Spleen (tissue), 7 donors: ENCODE data around the gene ATP8A2.

ENCODE experiments used
- CTCF ChIP-seq, 11 experiments: fragments of 200-600 bp in 7 of 11; fragments of 450-650 bp in 4 of 11; sonication (generic) in 4 of 11; IDR thresholded peaks in 8 of 11; conservative IDR thresholded peaks in 3 of 11; 1 replicate in 7 of 11; 2 replicates in 4 of 11; pipeline versions ENCODE4 v1.4.0 to v1.8.0; 2016 to 2021; ENCODE audit warnings: antibody characterized with exemption in 11 of 11, inconsistent platforms in 4 of 11, mild to moderate bottlenecking in 1 of 11
- POLR2A ChIP-seq, 3 donors: fragments of 450-650 bp; IDR thresholded peaks; one replicate each; pipeline ENCODE4 v1.5.1; 2017; ENCODE audit warnings: antibody characterized with exemption in 3 of 3, mild to moderate bottlenecking in 1 of 3
- POLR2AphosphoS5 ChIP-seq, 3 donors: sonication (generic); formaldehyde crosslinking; IDR thresholded peaks; one replicate each; pipeline ENCODE4 v1.5.1; 2017; ENCODE audit warnings: antibody characterized with exemption in 3 of 3
- donor health status: DM: no; HTN: no; CAD: no; lungs with moderate emphysema.
- donor health status: DM: no; HTN: no; CAD: no.
- donor health status: DM: no; HTN: no; CAD: no.

GRCh38 chr13:25354377-25354776 lies 17.4 kb upstream of the ATP8A2 start:
- TF ChIP-seq CTCF (IDR thresholded peaks at IDR 0.05 in 8 of 11, conservative IDR thresholded peaks at IDR 0.05 in 3 of 11) (no peak), POLR2AphosphoS5 (IDR thresholded peaks at IDR 0.05) (no peak), POLR2A (IDR thresholded peaks at IDR 0.05) (no peak)
